H9 (cell line): ENCODE data around the gene MYOM1. TPM values are rescaled to one million over a fixed set of nuclear protein-coding genes. Genes with fewer than 3 reads are reported as not detected.

Experiments used
- DNase-seq: peaks from one replicate; pipeline ENCODE4 v3.0.0-alpha.2; 2017
- H2AFZ ChIP-seq: one replicate; pipeline ENCODE4 v1.6.1; 2013; ENCODE audit warnings: mild to moderate bottlenecking, low read length, control low read depth, moderate library complexity
- H2AK5ac ChIP-seq: 2 replicates; pipeline ENCODE4 v1.6.1; 2013; ENCODE audit warnings: low read length, control low read depth, mixed read lengths; ENCODE audit not compliant: insufficient read length
- H2BK120ac ChIP-seq: one replicate; pipeline ENCODE4 v1.6.1; 2013; ENCODE audit warnings: low read depth, mild to moderate bottlenecking, low read length, control low read depth, inconsistent platforms; ENCODE audit not compliant: poor library complexity, severe bottlenecking
- H2BK12ac ChIP-seq: 2 replicates; pipeline ENCODE4 v1.6.1; 2013; ENCODE audit warnings: low read length, control low read depth, mixed read lengths, low read depth; ENCODE audit not compliant: insufficient read length
- H2BK15ac ChIP-seq: 2 replicates; pipeline ENCODE4 v1.6.1; 2013; ENCODE audit warnings: low read depth, low read length, control low read depth
- H2BK20ac ChIP-seq: one replicate; pipeline ENCODE4 v1.6.1; 2013; ENCODE audit warnings: low read depth, mild to moderate bottlenecking, low read length, control low read depth, inconsistent platforms; ENCODE audit not compliant: poor library complexity, severe bottlenecking
- H2BK5ac ChIP-seq: 2 replicates; pipeline ENCODE4 v1.6.1; 2013; ENCODE audit warnings: low read length, control low read depth, mixed read lengths; ENCODE audit not compliant: insufficient read length
- H3K14ac ChIP-seq: 2 replicates; pipeline ENCODE4 v1.6.1; 2013; ENCODE audit warnings: low read length, control low read depth; ENCODE audit not compliant: insufficient read depth
- H3K18ac ChIP-seq: 2 replicates; pipeline ENCODE4 v1.6.1; 2013; ENCODE audit warnings: low read depth, mild to moderate bottlenecking, mixed read lengths, low read length, control low read depth; ENCODE audit not compliant: insufficient read length
- H3K23ac ChIP-seq: 2 replicates; pipeline ENCODE4 v1.6.1; 2013; ENCODE audit warnings: low read length, control low read depth, mixed read lengths, low read depth; ENCODE audit not compliant: insufficient read length
- H3K23me2 ChIP-seq: 2 replicates; pipeline ENCODE4 v1.6.1; 2013; ENCODE audit warnings: low read depth, mild to moderate bottlenecking, mixed read lengths, low read length, control low read depth; ENCODE audit not compliant: insufficient read length, poor library complexity, severe bottlenecking
- H3K27ac ChIP-seq: 2 replicates; pipeline ENCODE4 v1.5.1; 2013; ENCODE audit warnings: low read length, control low read depth, mixed read lengths, low read depth; ENCODE audit not compliant: insufficient read length
- H3K27me3 ChIP-seq: 2 replicates; pipeline ENCODE4 v1.6.1; 2013; ENCODE audit warnings: low read length, control low read depth, inconsistent platforms; ENCODE audit not compliant: insufficient read depth
- H3K4ac ChIP-seq: 2 replicates; pipeline ENCODE4 v1.6.1; 2013; ENCODE audit warnings: low read depth, mild to moderate bottlenecking, control low read depth, inconsistent platforms, low read length, moderate library complexity
- H3K4me1 ChIP-seq: 2 replicates; pipeline ENCODE4 v1.6.1; 2013; ENCODE audit warnings: low read length, control low read depth, inconsistent platforms; ENCODE audit not compliant: insufficient read depth
- H3K4me2 ChIP-seq: 2 replicates; pipeline ENCODE4 v1.6.1; 2013; ENCODE audit warnings: low read length, control low read depth, mixed read lengths; ENCODE audit not compliant: insufficient read length, insufficient read depth
- H3K56ac ChIP-seq: 2 replicates; pipeline ENCODE4 v1.6.1; 2013; ENCODE audit warnings: low read depth, mild to moderate bottlenecking, mixed read lengths, low read length, control low read depth; ENCODE audit not compliant: insufficient read length
- H3K79me1 ChIP-seq: 2 replicates; pipeline ENCODE4 v1.6.1; 2013; ENCODE audit warnings: low read depth, mild to moderate bottlenecking, moderate library complexity, low read length, control low read depth, inconsistent platforms; ENCODE audit not compliant: insufficient read depth, poor library complexity, severe bottlenecking
- H3K79me2 ChIP-seq: 2 replicates; pipeline ENCODE4 v1.6.1; 2013; ENCODE audit warnings: low read length, control low read depth, inconsistent platforms; ENCODE audit not compliant: insufficient read depth
- H3K9ac ChIP-seq: 2 replicates; pipeline ENCODE4 v1.6.1; 2013; ENCODE audit warnings: low read length, control low read depth, mixed read lengths; ENCODE audit not compliant: insufficient read length; ENCODE audit errors: extremely low read depth
- H3K9me3 ChIP-seq: one replicate; pipeline ENCODE4 v1.6.1; 2013; ENCODE audit warnings: low read depth, low read length, inconsistent platforms; ENCODE audit not compliant: control insufficient read depth
- H3T11ph ChIP-seq: one replicate; pipeline ENCODE4 v1.6.1; 2013; ENCODE audit warnings: mild to moderate bottlenecking, low read length, control low read depth, inconsistent platforms
- H4K20me1 ChIP-seq: one replicate; pipeline ENCODE4 v1.6.1; 2013; ENCODE audit not compliant: control insufficient read depth, insufficient read length, insufficient read depth
- H4K5ac ChIP-seq: 2 replicates; pipeline ENCODE4 v1.6.1; 2013; ENCODE audit warnings: low read depth, mild to moderate bottlenecking, mixed read lengths, low read length, control low read depth; ENCODE audit not compliant: insufficient read length
- H4K8ac ChIP-seq: replicated peaks from 2 replicates; pipeline ENCODE4 v1.6.1; 2013; ENCODE audit warnings: low read length, control low read depth, mixed read lengths, low read depth; ENCODE audit not compliant: insufficient read length
- H4K91ac ChIP-seq: 2 replicates; pipeline ENCODE4 v1.6.1; 2013; ENCODE audit warnings: low read depth, mild to moderate bottlenecking, moderate library complexity, mixed read lengths, low read length, control low read depth; ENCODE audit not compliant: insufficient read length
- H3K27ac Mint-ChIP-seq, 3 experiments: 2 replicates in 2 of 3; 3 replicates in 1 of 3; pipeline ENCODE4 v1.8.0; 2020 to 2021; ENCODE audit warnings: mixed read lengths in 3 of 3, mild to moderate bottlenecking in 1 of 3, moderate library complexity in 1 of 3
- H3K27me3 Mint-ChIP-seq: 2 replicates; pipeline ENCODE4 v1.8.0; 2021; ENCODE audit warnings: low read depth, mild to moderate bottlenecking, moderate library complexity, mixed read lengths
- H3K36me3 Mint-ChIP-seq, 3 experiments: 2 replicates in 2 of 3; 3 replicates in 1 of 3; pipeline ENCODE4 v1.8.0; 2020 to 2021; ENCODE audit warnings: low read depth in 3 of 3, mixed read lengths in 3 of 3; ENCODE audit not compliant: insufficient read depth in 1 of 3
- H3K4me1 Mint-ChIP-seq, 2 experiments: 2 replicates each; pipeline ENCODE4 v1.8.0; 2020; ENCODE audit warnings: mixed read lengths in 2 of 2
- H3K4me3 Mint-ChIP-seq, 2 experiments: 2 replicates in 1 of 2; 3 replicates in 1 of 2; pipeline ENCODE4 v1.8.0; 2020 to 2021; ENCODE audit warnings: mild to moderate bottlenecking in 2 of 2, mixed read lengths in 2 of 2, moderate library complexity in 1 of 2
- H3K9me3 Mint-ChIP-seq, 2 experiments: 2 replicates in 1 of 2; 3 replicates in 1 of 2; pipeline ENCODE4 v1.8.0; 2020; ENCODE audit warnings: mild to moderate bottlenecking in 2 of 2, mixed read lengths in 2 of 2, moderate library complexity in 1 of 2
- CTCF ChIP-seq: fragments of 200-600 bp; sonication (generic); conservative IDR thresholded peaks from 3 replicates; pipeline ENCODE4 v1.8.0; 2021; ENCODE audit warnings: antibody characterized with exemption, mild to moderate bottlenecking
- WGBS: extraction: QIAGEN DNeasy Blood & Tissue Kit; methylation state at CpG from one replicate; pipeline ENCODE4 v1.1.7; 2013; ENCODE audit warnings: missing lambda C conversion rate, low lambda C conversion rate, mixed read lengths; ENCODE audit not compliant: insufficient read length; ENCODE audit errors: extremely low coverage; 5-methylcytosine and 5-hydroxymethylcytosine counted together
- total RNA-seq: library from RNA; stranded (reverse); gene quantifications from 2 replicates; pipeline ENCODE4 v1.2.1, GENCODE V29; 2021

The MYOM1 gene
- total RNA-seq, 1 experiment from 2014 or later: 0.17 TPM

DNA sequence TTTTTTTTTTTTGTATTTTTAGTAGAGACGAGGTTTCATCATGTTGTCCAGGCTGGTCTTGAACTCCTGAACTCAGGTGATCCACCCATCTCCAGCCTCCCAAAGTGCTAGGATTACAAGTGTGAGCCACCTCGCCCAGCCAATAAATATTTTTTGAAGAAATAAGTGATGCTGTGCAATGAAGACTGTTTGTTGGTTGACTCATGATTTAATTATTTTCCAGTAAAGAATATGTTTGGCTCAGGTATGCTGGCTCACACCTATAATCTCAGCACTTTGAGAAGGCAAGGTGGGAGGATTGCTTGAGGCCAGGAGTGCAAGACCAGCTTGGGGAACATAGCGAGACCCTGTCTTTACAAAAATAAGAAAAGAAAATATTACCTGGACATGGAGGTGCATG, 165.0 kb downstream of the MYOM1 start:
- Mint-ChIP-seq H3K36me3 (peaks cover 0 to 14% (median 3%) of the 10 kb centered on the region in 3 experiments; a peak in 5 of 7 replicates), H3K27ac (no peak overlapping the region), H3K9me3 (peaks cover 8 to 11% of the 10 kb centered on the region in 2 experiments; a peak in 4 of 5 replicates), H3K27me3 (no peaks in the 10 kb centered on the region), H3K4me1 (peaks cover 15 to 18% of the 10 kb centered on the region in 2 experiments), H3K4me3 (no peak overlapping the region)
- H4K8ac ChIP-seq: no peak overlapping the region
- no peak for TF ChIP-seq CTCF
- H3K79me2 ChIP-seq: no peaks in the 10 kb centered on the region
- WGBS: no CpG with 5 or more reads among the region's 3 CpGs
- H3K18ac ChIP-seq: no peak overlapping the region
- no peak overlapping the region for H2BK15ac ChIP-seq
- no peak overlapping the region for H3T11ph ChIP-seq
- H4K91ac ChIP-seq: no peak overlapping the region
- no peak overlapping the region for H3K23ac ChIP-seq
- no peak overlapping the region for H2AFZ ChIP-seq
- no peaks in the 10 kb centered on the region for H3K27me3 ChIP-seq
- H2AK5ac ChIP-seq: no peak overlapping the region
- H2BK5ac ChIP-seq: no peak overlapping the region
- H4K5ac ChIP-seq: no peak overlapping the region
- H3K9ac ChIP-seq: no peak overlapping the region
- no peak overlapping the region for H2BK120ac ChIP-seq
- no peak for DNase-seq
- no peak overlapping the region for H2BK12ac ChIP-seq
- no peaks in the 10 kb centered on the region; the same call in 1 of the 2 replicates for H3K4me1 ChIP-seq
- H3K4me2 ChIP-seq: no peak overlapping the region
- H3K23me2 ChIP-seq: no peaks in the 10 kb centered on the region
- H3K4ac ChIP-seq: no peak overlapping the region
- H3K27ac ChIP-seq: no peak overlapping the region
- H3K14ac ChIP-seq: no peak overlapping the region
- no peak overlapping the region for H3K56ac ChIP-seq
- no peaks in the 10 kb centered on the region for H3K9me3 ChIP-seq
- no peak overlapping the region for H2BK20ac ChIP-seq
- no peaks in the 10 kb centered on the region for H4K20me1 ChIP-seq
- no peaks in the 10 kb centered on the region for H3K79me1 ChIP-seq
